Endothelial cell of umbilical vein (primary cell): Measurements from ENCODE around the gene HIP1. TPM values are rescaled to one million over a fixed set of nuclear protein-coding genes. Genes with fewer than 3 reads are reported as not detected.
"Not testable (repeated sequence)": the region's sequence is repeated elsewhere in the genome, so short reads cannot be mapped to it uniquely, and the experiment has no call there.

ENCODE experiments used
- BruUV-seq: library from RNA; stranded (reverse); fragments of 400-500 nt; replicated peaks from 2 replicates; lab custom pipeline; 2021; lab: Mats Ljungman, UMichigan
- CTCF ChIA-PET: fragments of 300-600, 350-600 bp; sonication (Branson Sonifier 250); formaldehyde crosslinking; loops from one replicate; lab custom pipeline; 2021; ENCODE audit warnings: antibody characterized with exemption, inconsistent platforms; lab: Charles Lee
- POLR2A ChIA-PET: fragments of 300-600, 350-600 bp; sonication (Branson Sonifier 250); formaldehyde crosslinking; loops from one replicate; lab custom pipeline; 2021; ENCODE audit warnings: antibody characterized with exemption, inconsistent platforms; lab: Charles Lee
- DNase-seq: peaks from one replicate; pipeline ENCODE4 v3.0.0-alpha.2; 2011; ENCODE audit warnings: low read depth, low spot score
- FAIRE-seq: peaks from 2 replicates; lab custom pipeline; 2011; peaks lifted over from hg19 to GRCh38; lab: Jason Lieb, UNC
- H2AFZ ChIP-seq: 2 replicates; pipeline ENCODE4 v1.6.0; 2012; ENCODE audit warnings: low read depth, low read length, control low read depth, inconsistent platforms
- H3K27ac ChIP-seq: 2 replicates; pipeline ENCODE4 v1.5.1; 2011; ENCODE audit warnings: low read depth, mild to moderate bottlenecking, control low read depth, low read length, moderate library complexity; ENCODE audit not compliant: insufficient read depth
- H3K27me3 ChIP-seq, 2 experiments: 2 replicates each; pipeline versions ENCODE4 v1.6.0 to v1.6.1; 2011; ENCODE audit warnings: low read length in 2 of 2, mixed read lengths in 1 of 2; ENCODE audit not compliant: control insufficient read depth in 2 of 2, insufficient read depth in 2 of 2
- H3K36me3 ChIP-seq, 2 experiments: 2 replicates in 1 of 2; 3 replicates in 1 of 2; pipeline ENCODE4 v1.5.1; 2011; ENCODE audit warnings: low read length in 2 of 2, mild to moderate bottlenecking in 1 of 2, moderate library complexity in 1 of 2; ENCODE audit not compliant: control insufficient read depth in 2 of 2, insufficient read depth in 2 of 2; ENCODE audit errors: extremely low read depth in 1 of 2
- H3K4me1 ChIP-seq: 3 replicates; pipeline ENCODE4 v1.5.1; 2011; ENCODE audit warnings: mild to moderate bottlenecking, low read length; ENCODE audit not compliant: control insufficient read depth, insufficient read depth; ENCODE audit errors: extremely low read depth
- H3K4me2 ChIP-seq: 2 replicates; pipeline ENCODE4 v1.6.1; 2011; ENCODE audit warnings: low read length, control low read depth, mixed read lengths; ENCODE audit not compliant: insufficient read depth
- H3K4me3 ChIP-seq, 3 experiments: fragments of 200-600 bp in 1 of 3; sonication (generic), shearing (Covaris generic) in 1 of 3; replicated peaks in 1 of 3; 2 replicates each; pipeline ENCODE4 v1.5.1; 2011 to 2016; ENCODE audit warnings: control low read depth in 3 of 3, low read length in 3 of 3, mild to moderate bottlenecking in 2 of 3, inconsistent platforms in 1 of 3, low read depth in 1 of 3, moderate library complexity in 1 of 3; ENCODE audit not compliant: insufficient read depth in 1 of 3
- H3K79me2 ChIP-seq: 2 replicates; pipeline ENCODE4 v1.6.0; 2012; ENCODE audit warnings: low read length, inconsistent platforms; ENCODE audit not compliant: control insufficient read depth, insufficient read depth
- H3K9ac ChIP-seq: replicated peaks from 2 replicates; pipeline ENCODE3; 2011; ENCODE audit warnings: low read length, control low read depth; ENCODE audit not compliant: insufficient read depth; ENCODE audit errors: extremely low read depth
- H3K9me1 ChIP-seq: replicated peaks from 3 replicates; pipeline ENCODE4 v1.6.0; 2011; ENCODE audit warnings: mild to moderate bottlenecking, low read length; ENCODE audit not compliant: control insufficient read depth, insufficient read depth; ENCODE audit errors: extremely low read depth
- H3K9me3 ChIP-seq: replicated peaks from 2 replicates; pipeline ENCODE4 v1.5.1; 2012; ENCODE audit warnings: low read length, inconsistent platforms; ENCODE audit not compliant: control insufficient read depth, insufficient read depth
- H4K20me1 ChIP-seq: replicated peaks from 2 replicates; pipeline ENCODE3; 2011; ENCODE audit warnings: mild to moderate bottlenecking, low read length; ENCODE audit not compliant: control insufficient read depth, insufficient read depth; ENCODE audit errors: extremely low read depth
- FOS ChIP-seq: IDR thresholded peaks from 2 replicates; pipeline ENCODE4 v1.6.1; 2011; ENCODE audit warnings: mild to moderate bottlenecking, low read length, moderate library complexity, borderline replicate concordance; ENCODE audit not compliant: insufficient read depth
- JUN ChIP-seq: IDR thresholded peaks from 2 replicates; pipeline ENCODE4 v1.6.1; 2011; ENCODE audit warnings: borderline replicate concordance, low read depth; ENCODE audit not compliant: insufficient read length, insufficient read depth
- MYC ChIP-seq: IDR thresholded peaks from one replicate; pipeline ENCODE4 v1.6.1; 2011; ENCODE audit warnings: mild to moderate bottlenecking, low read depth, low read length
- POLR2A ChIP-seq: IDR thresholded peaks from 2 replicates; pipeline ENCODE4 v1.6.1; 2012; ENCODE audit warnings: low read depth, mild to moderate bottlenecking, control low read depth, low read length
- POLR2AphosphoS5 ChIP-seq: IDR thresholded peaks from 2 replicates; pipeline ENCODE4 v1.6.1; 2012; ENCODE audit warnings: low read depth, mild to moderate bottlenecking, control low read depth, low read length, moderate library complexity; ENCODE audit not compliant: insufficient read depth
- dilution Hi-C: fragments of 300-500 bp; cut with MboI; formaldehyde crosslinking; loops from one replicate; pipeline ENCODE4 v1.15.0; 2019; ENCODE audit warnings: low sequenced_read_pairs; ENCODE audit not compliant: extremely low pct_ligation_motif_present
- intact Hi-C: fragments of 100-400 bp; cut with micrococcal nuclease; formaldehyde crosslinking; loops from one replicate; pipeline ENCODE4 v1.10.0; 2022
- polyA plus RNA-seq, 4 experiments: library from polyadenylated mRNA; depleted of rRNA in 3 of 4; stranded (reverse) in 3 of 4; unstranded in 1 of 4; fragments of >200 nt; gene quantifications; 2 replicates each; pipeline versions ENCODE4 v1.2.1 to v1.2.3, GENCODE V29; 2011 to 2012; ENCODE audit warnings: missing spikeins in 1 of 4
- total RNA-seq: library from RNA; stranded (reverse); gene quantifications from 2 replicates; pipeline ENCODE4 v1.2.3, GENCODE V29; 2021
- TF ChIP-seq, protein P1 (sequence below), 2 donors: IDR thresholded peaks; 1 replicate in 1 of 2; 2 replicates in 1 of 2; pipeline ENCODE4 v1.5.1; 2011; ENCODE audit warnings: low read length in 2 of 2, mild to moderate bottlenecking in 2 of 2, moderate library complexity in 2 of 2, control low read depth in 1 of 2, inconsistent platforms in 1 of 2, low read depth in 1 of 2; ENCODE audit not compliant: insufficient read depth in 1 of 2; ENCODE audit errors: extremely low read depth in 1 of 2
- TF ChIP-seq, protein P2 (sequence below): IDR thresholded peaks from 2 replicates; pipeline ENCODE4 v1.6.1; 2011; ENCODE audit not compliant: insufficient read depth, insufficient read length

HIP1 gene
- total and polyA plus RNA-seq, 2 donors (not counting 3 experiments of a cell fraction or from before 2014, with no cell fraction given): 23.7 to 47.6 TPM

DNA sequence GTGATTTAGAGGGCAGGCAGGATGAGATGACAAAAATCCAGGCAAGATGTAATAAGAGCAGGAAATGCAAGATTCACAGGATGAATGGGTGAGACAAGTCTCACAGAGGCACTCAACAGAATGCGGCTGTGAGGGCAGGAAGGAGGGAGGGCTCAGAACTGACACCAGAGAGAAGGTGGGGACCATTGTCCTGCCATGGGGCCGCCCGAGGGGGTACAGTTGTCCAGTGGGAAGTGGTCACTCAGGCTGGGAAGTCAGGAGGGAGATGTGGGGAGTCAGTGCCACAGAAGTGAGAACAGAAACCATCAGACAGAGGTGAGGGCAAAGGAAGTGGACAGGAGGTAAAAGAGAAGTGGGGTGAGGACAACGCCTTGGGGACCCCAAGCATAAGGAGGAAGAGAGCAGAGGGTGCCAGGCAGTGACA is 8.9 kb downstream of the HIP1 start:
- Histone ChIP-seq H3K9ac (no peak overlapping the region), H3K4me2 (no peak overlapping the region), H3K36me3 (no peaks in the 10 kb centered on the region), H4K20me1 (no peaks in the 10 kb centered on the region), H3K79me2 (no peaks in the 10 kb centered on the region), H3K9me3 (no peaks in the 10 kb centered on the region), H2AFZ (no peak overlapping the region), H3K27ac (no peak overlapping the region), H3K27me3 (no peaks in the 10 kb centered on the region), H3K4me1 (no peaks in the 10 kb centered on the region), H3K9me1 (no peaks in the 10 kb centered on the region), H3K4me3 (no peak overlapping the region)
- no TSS peak for BruUV-seq
- ChIA-PET POLR2A (no interaction called here), CTCF (no interaction called here)
- TF ChIP-seq POLR2AphosphoS5 (no peak), JUN (no peak), FOS (no peak), POLR2A (no peak)
- DNase-seq (no peak), FAIRE-seq (no peak)
- dilution Hi-C loops: no loop called here
- intact Hi-C loops: no loop called here

DNA sequence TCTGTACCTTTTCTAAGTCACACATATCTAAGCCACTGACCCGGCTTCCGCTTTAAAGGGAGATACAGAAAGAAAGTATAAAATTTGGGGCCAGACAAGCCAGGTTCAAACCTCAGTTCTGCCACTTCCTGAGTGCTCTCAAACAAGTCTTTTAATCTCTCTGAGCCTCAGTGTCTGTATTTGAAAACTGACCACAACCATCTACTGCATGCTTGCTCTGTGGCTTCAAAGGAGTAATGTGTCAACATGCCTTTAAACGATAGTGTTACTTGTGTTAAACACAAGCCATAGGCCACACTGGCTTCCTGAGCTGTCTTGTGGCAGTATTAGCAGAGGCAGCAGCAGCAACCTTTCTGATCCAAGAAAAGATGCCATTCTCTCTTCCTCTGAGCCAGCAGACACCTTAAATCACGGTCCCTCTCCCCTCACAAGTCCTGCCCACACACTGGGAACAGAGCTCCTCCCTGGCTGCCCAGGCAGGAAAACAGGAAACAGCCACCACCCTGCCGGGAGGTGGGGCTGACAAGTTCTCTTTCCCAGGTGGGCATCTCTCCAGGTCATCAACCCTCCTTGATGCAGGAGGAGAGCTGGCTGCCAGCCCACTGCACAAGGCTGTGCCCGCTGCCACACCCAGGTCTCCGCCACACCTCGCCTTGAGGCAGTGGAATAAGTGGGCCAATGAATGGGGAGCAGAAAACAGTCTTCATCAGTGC is 10.7 kb downstream of the HIP1 start:
- Histone ChIP-seq H4K20me1 (no peaks in the 10 kb centered on the region), H3K4me1 (no peaks in the 10 kb centered on the region), H3K9ac (no peak overlapping the region), H3K9me1 (no peaks in the 10 kb centered on the region), H2AFZ (peak overlapping the region; percentile 77), H3K27ac (no peak overlapping the region), H3K4me2 (no peak overlapping the region), H3K36me3 (no peaks in the 10 kb centered on the region), H3K4me3 (no peak overlapping the region), H3K27me3 (no peaks in the 10 kb centered on the region), H3K9me3 (no peaks in the 10 kb centered on the region), H3K79me2 (no peaks in the 10 kb centered on the region)
- no TSS peak for BruUV-seq
- FAIRE-seq (no peak), DNase-seq (peak; percentile 28)
- POLR2A ChIA-PET: no interaction called here
- intact Hi-C loops: no loop called here
- CTCF ChIA-PET: no interaction called here
- TF ChIP-seq, protein P1, sequence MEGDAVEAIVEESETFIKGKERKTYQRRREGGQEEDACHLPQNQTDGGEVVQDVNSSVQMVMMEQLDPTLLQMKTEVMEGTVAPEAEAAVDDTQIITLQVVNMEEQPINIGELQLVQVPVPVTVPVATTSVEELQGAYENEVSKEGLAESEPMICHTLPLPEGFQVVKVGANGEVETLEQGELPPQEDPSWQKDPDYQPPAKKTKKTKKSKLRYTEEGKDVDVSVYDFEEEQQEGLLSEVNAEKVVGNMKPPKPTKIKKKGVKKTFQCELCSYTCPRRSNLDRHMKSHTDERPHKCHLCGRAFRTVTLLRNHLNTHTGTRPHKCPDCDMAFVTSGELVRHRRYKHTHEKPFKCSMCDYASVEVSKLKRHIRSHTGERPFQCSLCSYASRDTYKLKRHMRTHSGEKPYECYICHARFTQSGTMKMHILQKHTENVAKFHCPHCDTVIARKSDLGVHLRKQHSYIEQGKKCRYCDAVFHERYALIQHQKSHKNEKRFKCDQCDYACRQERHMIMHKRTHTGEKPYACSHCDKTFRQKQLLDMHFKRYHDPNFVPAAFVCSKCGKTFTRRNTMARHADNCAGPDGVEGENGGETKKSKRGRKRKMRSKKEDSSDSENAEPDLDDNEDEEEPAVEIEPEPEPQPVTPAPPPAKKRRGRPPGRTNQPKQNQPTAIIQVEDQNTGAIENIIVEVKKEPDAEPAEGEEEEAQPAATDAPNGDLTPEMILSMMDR (IDR thresholded peaks at IDR 0.05; ENCODE audit: extremely low read depth in 1 of 2, insufficient read depth in 1 of 2, low read depth in 1 of 2, low read length in 2 of 2): no peak
- TF ChIP-seq, protein P2, sequence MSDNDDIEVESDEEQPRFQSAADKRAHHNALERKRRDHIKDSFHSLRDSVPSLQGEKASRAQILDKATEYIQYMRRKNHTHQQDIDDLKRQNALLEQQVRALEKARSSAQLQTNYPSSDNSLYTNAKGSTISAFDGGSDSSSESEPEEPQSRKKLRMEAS: no peak
- TF ChIP-seq FOS: no peak
- no peak for TF ChIP-seq POLR2A
- no peak for TF ChIP-seq MYC
- dilution Hi-C loops: no loop called here

DNA sequence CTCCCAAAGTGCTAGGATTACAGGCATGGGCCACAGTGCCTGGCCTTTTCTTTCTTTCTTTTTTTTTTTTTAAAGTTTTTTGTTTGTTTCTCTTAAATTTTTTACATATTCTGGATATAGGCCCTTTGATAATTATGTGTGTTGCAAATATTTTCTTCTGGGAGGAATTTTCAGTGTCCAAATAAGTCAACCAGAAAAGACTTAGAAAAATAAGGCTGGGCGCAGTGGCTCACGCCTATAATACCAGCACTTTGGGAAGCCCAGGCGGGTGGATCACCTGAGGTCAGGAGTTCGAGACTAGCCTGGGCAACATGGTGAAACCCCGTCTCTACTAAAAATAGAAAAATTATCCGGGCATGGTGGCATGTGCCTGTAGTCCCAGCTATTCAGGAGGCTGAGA is 11.4 kb downstream of the HIP1 start:
- H3K9me3 ChIP-seq, H2AFZ ChIP-seq, POLR2A ChIA-PET, intact Hi-C loops, BruUV-seq, H3K27me3 ChIP-seq, H3K9ac ChIP-seq, H3K79me2 ChIP-seq, H3K9me1 ChIP-seq, H3K27ac ChIP-seq, H3K36me3 ChIP-seq, H3K4me2 ChIP-seq, dilution Hi-C loops, H3K4me3 ChIP-seq, DNase-seq, H3K4me1 ChIP-seq, CTCF ChIA-PET, FAIRE-seq, H4K20me1 ChIP-seq: not testable (repeated sequence)
